Vagina (tissue), 2 donors: ENCODE results near the gene IGLL5.

ENCODE experiments used
- POLR2A ChIP-seq, 2 donors: fragments of 450-650 bp; IDR thresholded peaks; one replicate each; pipeline ENCODE4 v1.6.1; 2017; ENCODE audit warnings: antibody characterized with exemption in 2 of 2, mild to moderate bottlenecking in 2 of 2, moderate library complexity in 2 of 2
- POLR2AphosphoS5 ChIP-seq, 2 donors: sonication (generic); formaldehyde crosslinking; IDR thresholded peaks; one replicate each; pipeline ENCODE4 v1.9.0; 2017; ENCODE audit warnings: antibody characterized with exemption in 2 of 2, mild to moderate bottlenecking in 2 of 2, low read depth in 1 of 2; ENCODE audit not compliant: insufficient read depth in 1 of 2
- TF ChIP-seq, protein P1 (sequence below), 3 experiments: fragments of 450-650 bp in 2 of 3; fragments of 200-600 bp in 1 of 3; sonication (generic) in 1 of 3; IDR thresholded peaks; one replicate each; pipeline ENCODE4 v1.5.1; 2017 to 2019; ENCODE audit warnings: antibody characterized with exemption in 3 of 3, mild to moderate bottlenecking in 2 of 3, moderate library complexity in 2 of 3

DNA sequence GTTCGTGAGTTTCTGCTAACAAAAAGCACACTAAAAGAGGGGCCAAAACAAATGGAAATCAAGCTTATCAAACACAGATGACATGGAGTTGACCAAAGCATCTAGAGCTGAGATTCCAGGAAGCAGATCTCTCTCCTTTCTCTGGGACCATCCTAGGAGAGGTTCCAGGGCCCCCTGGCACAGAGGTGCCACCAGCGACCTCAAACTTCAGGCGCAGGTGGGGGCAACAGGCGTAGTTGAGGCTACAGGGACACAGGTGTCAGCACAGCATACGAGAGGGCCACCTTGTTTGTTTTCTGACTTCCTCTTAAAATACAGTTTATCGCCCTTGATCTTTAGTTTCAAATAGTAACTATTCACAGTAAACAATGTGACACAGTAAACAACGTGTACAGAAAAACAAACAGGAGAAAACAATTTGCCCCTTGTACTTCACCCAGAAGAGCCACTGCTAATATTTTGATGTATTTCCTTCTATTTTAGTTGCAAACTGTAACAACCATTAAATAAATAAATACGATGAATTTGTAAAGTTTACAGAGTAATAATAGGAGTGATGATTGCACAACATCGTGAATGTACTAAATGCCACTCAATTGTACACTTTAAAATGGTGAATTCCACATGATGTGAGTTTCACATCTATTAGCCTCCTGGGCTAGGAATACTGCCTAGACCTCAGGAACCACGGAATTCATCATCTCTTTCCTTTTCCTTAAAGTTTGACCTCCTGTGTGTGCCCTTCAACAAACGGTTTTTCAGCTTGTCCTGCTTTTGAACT, 52.2 kb downstream of the IGLL5 start:
- TF ChIP-seq, protein P1, sequence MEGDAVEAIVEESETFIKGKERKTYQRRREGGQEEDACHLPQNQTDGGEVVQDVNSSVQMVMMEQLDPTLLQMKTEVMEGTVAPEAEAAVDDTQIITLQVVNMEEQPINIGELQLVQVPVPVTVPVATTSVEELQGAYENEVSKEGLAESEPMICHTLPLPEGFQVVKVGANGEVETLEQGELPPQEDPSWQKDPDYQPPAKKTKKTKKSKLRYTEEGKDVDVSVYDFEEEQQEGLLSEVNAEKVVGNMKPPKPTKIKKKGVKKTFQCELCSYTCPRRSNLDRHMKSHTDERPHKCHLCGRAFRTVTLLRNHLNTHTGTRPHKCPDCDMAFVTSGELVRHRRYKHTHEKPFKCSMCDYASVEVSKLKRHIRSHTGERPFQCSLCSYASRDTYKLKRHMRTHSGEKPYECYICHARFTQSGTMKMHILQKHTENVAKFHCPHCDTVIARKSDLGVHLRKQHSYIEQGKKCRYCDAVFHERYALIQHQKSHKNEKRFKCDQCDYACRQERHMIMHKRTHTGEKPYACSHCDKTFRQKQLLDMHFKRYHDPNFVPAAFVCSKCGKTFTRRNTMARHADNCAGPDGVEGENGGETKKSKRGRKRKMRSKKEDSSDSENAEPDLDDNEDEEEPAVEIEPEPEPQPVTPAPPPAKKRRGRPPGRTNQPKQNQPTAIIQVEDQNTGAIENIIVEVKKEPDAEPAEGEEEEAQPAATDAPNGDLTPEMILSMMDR (IDR thresholded peaks at IDR 0.05) = no peak
- no peak for TF ChIP-seq POLR2A (IDR thresholded peaks at IDR 0.05)
- TF ChIP-seq POLR2AphosphoS5 (IDR thresholded peaks at IDR 0.05; ENCODE audit: insufficient read depth in 1 of 2, low read depth in 1 of 2) = no peak
